H9 (cell line): ENCODE measurements around the gene TRPM3. TPM values are rescaled to one million over a fixed set of nuclear protein-coding genes. Genes with fewer than 3 reads are reported as not detected.

Experiments used
- DNase-seq: peaks from one replicate; pipeline ENCODE4 v3.0.0-alpha.2; 2017
- H2AFZ ChIP-seq: one replicate; pipeline ENCODE4 v1.6.1; 2013; ENCODE audit warnings: mild to moderate bottlenecking, low read length, control low read depth, moderate library complexity
- H2AK5ac ChIP-seq: 2 replicates; pipeline ENCODE4 v1.6.1; 2013; ENCODE audit warnings: low read length, control low read depth, mixed read lengths; ENCODE audit not compliant: insufficient read length
- H2BK120ac ChIP-seq: one replicate; pipeline ENCODE4 v1.6.1; 2013; ENCODE audit warnings: low read depth, mild to moderate bottlenecking, low read length, control low read depth, inconsistent platforms; ENCODE audit not compliant: poor library complexity, severe bottlenecking
- H2BK12ac ChIP-seq: 2 replicates; pipeline ENCODE4 v1.6.1; 2013; ENCODE audit warnings: low read length, control low read depth, mixed read lengths, low read depth; ENCODE audit not compliant: insufficient read length
- H2BK15ac ChIP-seq: 2 replicates; pipeline ENCODE4 v1.6.1; 2013; ENCODE audit warnings: low read depth, low read length, control low read depth
- H2BK20ac ChIP-seq: one replicate; pipeline ENCODE4 v1.6.1; 2013; ENCODE audit warnings: low read depth, mild to moderate bottlenecking, low read length, control low read depth, inconsistent platforms; ENCODE audit not compliant: poor library complexity, severe bottlenecking
- H2BK5ac ChIP-seq: 2 replicates; pipeline ENCODE4 v1.6.1; 2013; ENCODE audit warnings: low read length, control low read depth, mixed read lengths; ENCODE audit not compliant: insufficient read length
- H3K14ac ChIP-seq: 2 replicates; pipeline ENCODE4 v1.6.1; 2013; ENCODE audit warnings: low read length, control low read depth; ENCODE audit not compliant: insufficient read depth
- H3K18ac ChIP-seq: 2 replicates; pipeline ENCODE4 v1.6.1; 2013; ENCODE audit warnings: low read depth, mild to moderate bottlenecking, mixed read lengths, low read length, control low read depth; ENCODE audit not compliant: insufficient read length
- H3K23ac ChIP-seq: 2 replicates; pipeline ENCODE4 v1.6.1; 2013; ENCODE audit warnings: low read length, control low read depth, mixed read lengths, low read depth; ENCODE audit not compliant: insufficient read length
- H3K23me2 ChIP-seq: 2 replicates; pipeline ENCODE4 v1.6.1; 2013; ENCODE audit warnings: low read depth, mild to moderate bottlenecking, mixed read lengths, low read length, control low read depth; ENCODE audit not compliant: insufficient read length, poor library complexity, severe bottlenecking
- H3K27ac ChIP-seq: 2 replicates; pipeline ENCODE4 v1.5.1; 2013; ENCODE audit warnings: low read length, control low read depth, mixed read lengths, low read depth; ENCODE audit not compliant: insufficient read length
- H3K27me3 ChIP-seq: 2 replicates; pipeline ENCODE4 v1.6.1; 2013; ENCODE audit warnings: low read length, control low read depth, inconsistent platforms; ENCODE audit not compliant: insufficient read depth
- H3K4ac ChIP-seq: 2 replicates; pipeline ENCODE4 v1.6.1; 2013; ENCODE audit warnings: low read depth, mild to moderate bottlenecking, control low read depth, inconsistent platforms, low read length, moderate library complexity
- H3K4me1 ChIP-seq: 2 replicates; pipeline ENCODE4 v1.6.1; 2013; ENCODE audit warnings: low read length, control low read depth, inconsistent platforms; ENCODE audit not compliant: insufficient read depth
- H3K4me2 ChIP-seq: 2 replicates; pipeline ENCODE4 v1.6.1; 2013; ENCODE audit warnings: low read length, control low read depth, mixed read lengths; ENCODE audit not compliant: insufficient read length, insufficient read depth
- H3K56ac ChIP-seq: 2 replicates; pipeline ENCODE4 v1.6.1; 2013; ENCODE audit warnings: low read depth, mild to moderate bottlenecking, mixed read lengths, low read length, control low read depth; ENCODE audit not compliant: insufficient read length
- H3K79me1 ChIP-seq: 2 replicates; pipeline ENCODE4 v1.6.1; 2013; ENCODE audit warnings: low read depth, mild to moderate bottlenecking, moderate library complexity, low read length, control low read depth, inconsistent platforms; ENCODE audit not compliant: insufficient read depth, poor library complexity, severe bottlenecking
- H3K79me2 ChIP-seq: 2 replicates; pipeline ENCODE4 v1.6.1; 2013; ENCODE audit warnings: low read length, control low read depth, inconsistent platforms; ENCODE audit not compliant: insufficient read depth
- H3K9ac ChIP-seq: 2 replicates; pipeline ENCODE4 v1.6.1; 2013; ENCODE audit warnings: low read length, control low read depth, mixed read lengths; ENCODE audit not compliant: insufficient read length; ENCODE audit errors: extremely low read depth
- H3K9me3 ChIP-seq: one replicate; pipeline ENCODE4 v1.6.1; 2013; ENCODE audit warnings: low read depth, low read length, inconsistent platforms; ENCODE audit not compliant: control insufficient read depth
- H3T11ph ChIP-seq: one replicate; pipeline ENCODE4 v1.6.1; 2013; ENCODE audit warnings: mild to moderate bottlenecking, low read length, control low read depth, inconsistent platforms
- H4K20me1 ChIP-seq: one replicate; pipeline ENCODE4 v1.6.1; 2013; ENCODE audit not compliant: control insufficient read depth, insufficient read length, insufficient read depth
- H4K5ac ChIP-seq: 2 replicates; pipeline ENCODE4 v1.6.1; 2013; ENCODE audit warnings: low read depth, mild to moderate bottlenecking, mixed read lengths, low read length, control low read depth; ENCODE audit not compliant: insufficient read length
- H4K8ac ChIP-seq: replicated peaks from 2 replicates; pipeline ENCODE4 v1.6.1; 2013; ENCODE audit warnings: low read length, control low read depth, mixed read lengths, low read depth; ENCODE audit not compliant: insufficient read length
- H4K91ac ChIP-seq: 2 replicates; pipeline ENCODE4 v1.6.1; 2013; ENCODE audit warnings: low read depth, mild to moderate bottlenecking, moderate library complexity, mixed read lengths, low read length, control low read depth; ENCODE audit not compliant: insufficient read length
- H3K27ac Mint-ChIP-seq, 3 experiments: 2 replicates in 2 of 3; 3 replicates in 1 of 3; pipeline ENCODE4 v1.8.0; 2020 to 2021; ENCODE audit warnings: mixed read lengths in 3 of 3, mild to moderate bottlenecking in 1 of 3, moderate library complexity in 1 of 3
- H3K27me3 Mint-ChIP-seq: 2 replicates; pipeline ENCODE4 v1.8.0; 2021; ENCODE audit warnings: low read depth, mild to moderate bottlenecking, moderate library complexity, mixed read lengths
- H3K36me3 Mint-ChIP-seq, 3 experiments: 2 replicates in 2 of 3; 3 replicates in 1 of 3; pipeline ENCODE4 v1.8.0; 2020 to 2021; ENCODE audit warnings: low read depth in 3 of 3, mixed read lengths in 3 of 3; ENCODE audit not compliant: insufficient read depth in 1 of 3
- H3K4me1 Mint-ChIP-seq, 2 experiments: 2 replicates each; pipeline ENCODE4 v1.8.0; 2020; ENCODE audit warnings: mixed read lengths in 2 of 2
- H3K4me3 Mint-ChIP-seq, 2 experiments: 2 replicates in 1 of 2; 3 replicates in 1 of 2; pipeline ENCODE4 v1.8.0; 2020 to 2021; ENCODE audit warnings: mild to moderate bottlenecking in 2 of 2, mixed read lengths in 2 of 2, moderate library complexity in 1 of 2
- H3K9me3 Mint-ChIP-seq, 2 experiments: 2 replicates in 1 of 2; 3 replicates in 1 of 2; pipeline ENCODE4 v1.8.0; 2020; ENCODE audit warnings: mild to moderate bottlenecking in 2 of 2, mixed read lengths in 2 of 2, moderate library complexity in 1 of 2
- WGBS: extraction: QIAGEN DNeasy Blood & Tissue Kit; methylation state at CpG from one replicate; pipeline ENCODE4 v1.1.7; 2013; ENCODE audit warnings: missing lambda C conversion rate, low lambda C conversion rate, mixed read lengths; ENCODE audit not compliant: insufficient read length; ENCODE audit errors: extremely low coverage; 5-methylcytosine and 5-hydroxymethylcytosine counted together
- total RNA-seq: library from RNA; stranded (reverse); gene quantifications from 2 replicates; pipeline ENCODE4 v1.2.1, GENCODE V29; 2021
- TF ChIP-seq, protein P1 (sequence below): fragments of 200-600 bp; sonication (generic); conservative IDR thresholded peaks from 3 replicates; pipeline ENCODE4 v1.8.0; 2021; ENCODE audit warnings: antibody characterized with exemption, mild to moderate bottlenecking

Gene TRPM3
- total RNA-seq, 1 experiment from 2014 or later, result 10.3 TPM

- no peak for DNase-seq
- no peak overlapping the region for H2AFZ ChIP-seq
- H2BK15ac ChIP-seq, result no peak overlapping the region
- H3K23ac ChIP-seq, result no peak overlapping the region
- no peak overlapping the region for H2BK120ac ChIP-seq
- H3K14ac ChIP-seq, result no peak overlapping the region
- H3T11ph ChIP-seq, result no peak overlapping the region
- no peak overlapping the region for H3K9ac ChIP-seq
- no peaks in the 10 kb centered on the region for H3K9me3 ChIP-seq
- no peak overlapping the region for H2BK5ac ChIP-seq
- Mint-ChIP-seq H3K36me3 (peaks cover 3 to 10% (median 3%) of the 10 kb centered on the region in 3 experiments; a peak in 5 of 7 replicates), H3K27ac (no peak overlapping the region), H3K4me3 (no peak overlapping the region), H3K27me3 (no peaks in the 10 kb centered on the region), H3K4me1 (no peaks in the 10 kb centered on the region), H3K9me3 (peaks cover 9 to 10% of the 10 kb centered on the region in 2 experiments)
- H2BK12ac ChIP-seq, result no peak overlapping the region
- no peaks in the 10 kb centered on the region for H3K23me2 ChIP-seq
- H4K5ac ChIP-seq, result no peak overlapping the region
- no peaks in the 10 kb centered on the region for H4K20me1 ChIP-seq
- no peak overlapping the region for H3K4ac ChIP-seq
- WGBS, result no CpG with 5 or more reads among the region's 2 CpGs
- no peak overlapping the region for H3K18ac ChIP-seq
- no peaks in the 10 kb centered on the region for H3K27me3 ChIP-seq
- H4K91ac ChIP-seq, result no peak overlapping the region
- no peak overlapping the region for H3K27ac ChIP-seq
- H3K56ac ChIP-seq, result no peak overlapping the region
- no peaks in the 10 kb centered on the region for H3K79me2 ChIP-seq
- TF ChIP-seq, protein P1, sequence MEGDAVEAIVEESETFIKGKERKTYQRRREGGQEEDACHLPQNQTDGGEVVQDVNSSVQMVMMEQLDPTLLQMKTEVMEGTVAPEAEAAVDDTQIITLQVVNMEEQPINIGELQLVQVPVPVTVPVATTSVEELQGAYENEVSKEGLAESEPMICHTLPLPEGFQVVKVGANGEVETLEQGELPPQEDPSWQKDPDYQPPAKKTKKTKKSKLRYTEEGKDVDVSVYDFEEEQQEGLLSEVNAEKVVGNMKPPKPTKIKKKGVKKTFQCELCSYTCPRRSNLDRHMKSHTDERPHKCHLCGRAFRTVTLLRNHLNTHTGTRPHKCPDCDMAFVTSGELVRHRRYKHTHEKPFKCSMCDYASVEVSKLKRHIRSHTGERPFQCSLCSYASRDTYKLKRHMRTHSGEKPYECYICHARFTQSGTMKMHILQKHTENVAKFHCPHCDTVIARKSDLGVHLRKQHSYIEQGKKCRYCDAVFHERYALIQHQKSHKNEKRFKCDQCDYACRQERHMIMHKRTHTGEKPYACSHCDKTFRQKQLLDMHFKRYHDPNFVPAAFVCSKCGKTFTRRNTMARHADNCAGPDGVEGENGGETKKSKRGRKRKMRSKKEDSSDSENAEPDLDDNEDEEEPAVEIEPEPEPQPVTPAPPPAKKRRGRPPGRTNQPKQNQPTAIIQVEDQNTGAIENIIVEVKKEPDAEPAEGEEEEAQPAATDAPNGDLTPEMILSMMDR, result no peak
- no peak overlapping the region for H4K8ac ChIP-seq
- H3K79me1 ChIP-seq, result no peaks in the 10 kb centered on the region
- H3K4me1 ChIP-seq, result no peaks in the 10 kb centered on the region; the same call in 1 of the 2 replicates
- H2BK20ac ChIP-seq, result no peak overlapping the region
- no peak overlapping the region for H3K4me2 ChIP-seq
- no peak overlapping the region for H2AK5ac ChIP-seq
These were observed 615.3 kb downstream of the TRPM3 start for GRCh38 chr9:70506159-70506558.
